Measurements from ENCODE around the gene FAM221B. TPM values are rescaled to one million over a fixed set of nuclear protein-coding genes. Genes with fewer than 3 reads are reported as not detected.

Gene FAM221B
- total and polyA plus RNA-seq, 9 of the 15 experiments (the other 6 are each of a cell fraction or from before 2014, with no cell fraction given), result 0.01 TPM; not detected in 8

GRCh38 chr9:35814106-35814840, 14.3 kb downstream of the FAM221B start (continued):
- TF ChIP-seq NBN (IDR thresholded peaks at IDR 0.05; ENCODE audit: low read depth) (no peak), THRB (CRISPR knock-in tag; conservative IDR thresholded peaks at IDR 0.05) (no peak), ZNF217 (CRISPR knock-in tag; IDR thresholded peaks at IDR 0.05) (no peak), BRD4 (IDR thresholded peaks at IDR 0.05) (no peak), ILF3 (IDR thresholded peaks at IDR 0.05; ENCODE audit: borderline replicate concordance) (no peak), ZNF124 (CRISPR knock-in tag; IDR thresholded peaks at IDR 0.05) (no peak), ZFP1 (CRISPR knock-in tag; IDR thresholded peaks at IDR 0.05) (no peak), HMGN3 (IDR thresholded peaks at IDR 0.05; ENCODE audit: borderline replicate concordance, extremely low read depth, insufficient read length, low read depth, low read length) (no peak), TFE3 (CRISPR knock-in tag; IDR thresholded peaks at IDR 0.05) (no peak), RBM25 (IDR thresholded peaks at IDR 0.05; ENCODE audit: low read depth, low read length, severe bottlenecking) (no peak), ATF7 (IDR thresholded peaks at IDR 0.05) (peak; percentile 86), KDM1A (IDR thresholded peaks at IDR 0.05) (no peak), TBP (optimal IDR thresholded peaks at IDR 0.05; ENCODE audit: low read depth, low read length) (peak; percentile 37), HMGXB4 (CRISPR knock-in tag; IDR thresholded peaks at IDR 0.05) (no peak), ZBTB33 (CRISPR knock-in tag; IDR thresholded peaks at IDR 0.05) (peak; percentile 44; the same call in 1 of the 2 replicates), CSDE1 (IDR thresholded peaks at IDR 0.05) (no peak), SP2 (IDR thresholded peaks at IDR 0.05; ENCODE audit: extremely low read depth, low read depth, low read length, poor library complexity, severe bottlenecking) (no peak), ZBTB5 (IDR thresholded peaks at IDR 0.05) (no peak)

All from K562 (cell line).